ENCODE results near the gene GBA2.

Gene GBA2

GRCh38 chr9:35695943-35696401 lies 53.1 kb downstream of the GBA2 start:
- no peak for DNase-seq (ENCODE audit: low read depth in 1 of 2, low spot score in 1 of 2)

DNA sequence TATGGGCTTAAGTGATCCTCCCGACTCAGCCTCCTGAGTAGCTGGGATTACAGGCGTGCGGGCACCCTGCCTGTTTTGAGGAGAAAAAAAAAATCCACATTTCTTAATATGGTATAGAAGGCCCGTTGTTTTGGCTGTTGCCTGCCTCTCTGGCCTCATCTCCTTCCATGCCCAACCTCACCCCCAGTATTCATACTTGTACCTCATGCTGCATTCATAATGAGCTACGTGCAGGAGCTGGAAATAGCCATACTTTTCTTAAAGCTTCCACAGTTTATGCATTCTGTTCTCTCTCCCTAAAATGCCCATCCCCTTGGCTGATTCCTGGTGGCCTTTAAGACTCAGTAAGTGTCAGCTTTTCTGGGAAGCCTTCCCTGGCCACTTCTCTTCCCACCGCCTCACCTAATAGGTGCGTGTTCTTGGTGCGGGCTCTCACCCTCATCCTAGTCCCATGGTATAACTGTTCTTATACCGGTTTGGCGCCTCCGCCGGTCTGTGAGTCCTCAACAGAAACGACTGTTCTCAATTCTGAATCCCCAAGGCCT lies 57.2 kb downstream of the GBA2 start:
- no peak for DNase-seq (ENCODE audit: low read depth in 1 of 2, low spot score in 1 of 2)

DNA sequence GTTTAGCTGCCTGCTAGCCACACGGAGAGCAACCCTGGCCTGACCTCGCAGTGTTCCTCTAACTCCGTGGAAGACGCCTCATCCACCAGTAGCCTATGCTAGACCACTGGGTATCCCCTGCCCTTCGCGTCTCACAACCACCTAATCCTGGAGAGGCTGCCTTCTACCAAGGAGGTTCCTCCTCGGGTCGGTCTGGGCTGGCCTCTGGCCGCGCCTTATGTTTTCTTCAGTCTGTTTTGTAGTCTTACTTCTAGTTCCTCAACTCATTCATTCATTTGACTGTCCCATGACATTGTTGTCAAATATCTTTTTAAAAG lies 57.7 kb downstream of the GBA2 start:
- no peak for DNase-seq (ENCODE audit: low read depth in 1 of 2, low spot score in 1 of 2)

GRCh38 chr9:35690614-35691333 lies 58.3 kb downstream of the GBA2 start:
- no peak for DNase-seq (ENCODE audit: low read depth in 1 of 2, low spot score in 1 of 2)

GRCh38 chr9:35690294-35690613 lies 58.8 kb downstream of the GBA2 start:
- no peak for DNase-seq (ENCODE audit: low read depth in 1 of 2, low spot score in 1 of 2)

- no peak for DNase-seq (ENCODE audit: low read depth in 1 of 2, low spot score in 1 of 2)
Observed at GRCh38 chr9:35689542-35690293, 59.3 kb downstream of the GBA2 start, which contains the start of gene TPM2. Gene TPM2, minus strand, starts transcription at chr9:35689925. Its CDS starts 108 bp downstream, at chr9:35689817.

DNA sequence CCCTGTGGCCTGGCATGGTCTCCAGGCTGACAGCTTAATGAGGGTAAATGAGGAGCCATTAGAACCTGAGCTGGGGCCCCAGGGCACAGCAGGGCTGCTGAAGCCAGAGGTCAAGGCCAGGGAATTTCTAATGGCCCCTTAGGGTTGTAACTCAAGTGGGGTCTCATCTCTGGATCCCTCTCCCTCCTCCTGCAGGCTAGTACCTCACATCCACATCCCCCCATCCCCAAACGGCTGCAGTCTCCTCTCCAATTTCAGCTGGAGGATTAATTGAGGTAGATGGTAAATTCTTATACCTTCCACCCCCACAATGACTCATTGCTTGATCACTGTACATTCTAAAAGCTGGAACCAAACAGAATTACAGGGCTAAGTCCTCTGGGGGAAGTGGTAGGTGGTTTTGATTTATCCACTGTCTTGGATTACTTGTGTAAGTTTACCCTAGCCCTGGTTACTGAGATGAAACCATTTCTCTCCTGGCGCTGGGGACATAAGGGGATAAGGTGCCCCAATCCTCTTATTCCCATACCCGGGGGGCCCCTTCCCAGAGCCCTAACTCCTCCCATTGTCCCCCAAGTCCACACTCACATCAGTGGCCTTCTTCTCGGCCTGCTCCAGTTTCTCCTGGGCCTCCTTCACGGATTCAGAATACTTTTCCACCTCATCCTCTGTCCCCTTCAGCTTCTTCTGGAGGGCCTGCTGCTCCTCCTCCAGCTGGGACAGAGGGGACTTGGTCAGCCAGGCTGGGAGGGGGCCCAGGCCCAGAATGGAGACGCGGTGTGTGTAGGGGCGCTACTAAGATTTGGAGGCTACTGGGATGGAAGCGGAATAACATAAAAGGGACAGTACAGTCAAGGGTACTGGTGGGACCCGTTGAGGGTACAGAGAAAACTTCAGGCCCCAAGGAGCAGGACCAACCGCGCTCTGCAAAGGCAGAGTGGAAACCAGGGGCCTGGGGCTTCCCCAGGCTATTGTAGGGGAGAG lies 60.2 kb downstream of the GBA2 start:
- DNase-seq (ENCODE audit: low read depth in 1 of 2, low spot score in 1 of 2), result no peak

DNA sequence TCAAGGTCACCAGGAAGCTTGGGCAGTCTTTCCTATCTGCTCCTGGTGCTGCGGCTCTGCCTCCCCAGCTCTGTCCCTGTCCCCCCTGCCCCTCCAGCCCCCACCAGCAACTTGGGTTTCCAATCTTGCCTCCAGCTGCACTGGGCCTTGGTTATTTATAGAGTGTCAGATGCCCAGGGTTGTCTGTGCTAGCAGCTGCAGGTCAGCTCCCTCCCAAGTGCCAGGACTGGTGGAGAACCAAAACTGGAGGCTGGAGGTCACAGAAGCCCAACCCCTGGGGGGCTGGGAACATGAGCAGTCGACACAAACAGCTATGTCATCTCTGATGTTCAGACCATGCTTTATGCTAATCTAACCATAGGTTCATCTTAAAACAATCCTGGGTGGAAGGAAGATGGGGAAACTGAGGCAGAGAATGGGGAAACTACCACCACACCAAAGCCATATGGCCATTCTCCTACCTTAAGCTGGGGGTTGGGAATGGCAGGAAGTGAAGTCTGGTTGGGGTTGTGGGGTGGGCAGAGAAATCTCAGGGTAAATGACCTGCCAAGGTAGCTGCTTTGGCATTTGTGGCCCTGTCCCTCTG lies 61.0 kb downstream of the GBA2 start:
- no peak for DNase-seq (ENCODE audit: low read depth in 1 of 2, low spot score in 1 of 2)

- no peak for DNase-seq (ENCODE audit: low read depth in 1 of 2, low spot score in 1 of 2)
Observed at GRCh38 chr9:35687306-35687705, 61.7 kb downstream of the GBA2 start.

Measured in activated T-helper 1 cell treated with anti-CD3 and anti-CD28 coated beads, Interleukin-2, amount 50 U/mL, for 16 hours (primary cell).